GM23338 (cell line): ENCODE measurements around the gene UQCRC1. TPM values are rescaled to one million over a fixed set of nuclear protein-coding genes. Genes with fewer than 3 reads are reported as not detected.

ENCODE experiments used
- CREB1 ChIP-seq: fragments of 250-450 bp; sonication (Bioruptor Pico); IDR thresholded peaks from 2 replicates; pipeline ENCODE4 v1.5.0; 2020; ENCODE audit warnings: low read depth, mild to moderate bottlenecking, moderate library complexity
- EZH2phosphoT487 ChIP-seq: fragments of 200-600 bp; sonication (generic); IDR thresholded peaks from one replicate; pipeline ENCODE4 v1.8.1; 2018; ENCODE audit warnings: antibody characterized with exemption; ENCODE audit not compliant: unreplicated experiment
- NANOG ChIP-seq: IDR thresholded peaks from 2 replicates; pipeline ENCODE4 v1.6.1; 2016; ENCODE audit warnings: antibody characterized with exemption, borderline replicate concordance
- ZNF331 ChIP-seq: fragments of 250-450 bp; sonication (Bioruptor Pico); IDR thresholded peaks from 2 replicates; pipeline ENCODE4 v1.5.0; 2020; ENCODE audit warnings: low read depth, mild to moderate bottlenecking, moderate library complexity
- ZNF462 ChIP-seq: fragments of 250-450 bp; sonication (Bioruptor Pico); IDR thresholded peaks from 2 replicates; pipeline ENCODE4 v1.5.0; 2020; ENCODE audit warnings: mild to moderate bottlenecking, moderate library complexity
- polyA plus RNA-seq: library from polyadenylated mRNA; unstranded; fragments of >200 nt; fragmentation: Nextera tagmentation; extraction: Ambion mirVana; gene quantifications from 2 replicates; pipeline ENCODE4 v1.2.1, GENCODE V29; 2016
- total RNA-seq: library from RNA; depleted of rRNA; stranded (reverse); fragments of >200 nt; shearing (Covaris generic); gene quantifications from 2 replicates; pipeline ENCODE4 v1.2.3, GENCODE V29; 2014
- TF ChIP-seq, protein P1 (sequence below): IDR thresholded peaks from one replicate; pipeline ENCODE4 v1.6.1; 2018; ENCODE audit warnings: antibody characterized with exemption; ENCODE audit not compliant: unreplicated experiment
- TF ChIP-seq, protein P2 (sequence below), 2 experiments: fragments of 200-600 bp in 1 of 2; sonication (generic) in 1 of 2; conservative IDR thresholded peaks; 2 replicates each; pipeline versions ENCODE4 v1.5.1 to v1.6.1; 2016 to 2017; ENCODE audit warnings: antibody characterized with exemption in 2 of 2, low read depth in 2 of 2, mild to moderate bottlenecking in 2 of 2, moderate library complexity in 1 of 2

The UQCRC1 gene
- total and polyA plus RNA-seq, 2 experiments from 2014 or later: 232 to 439 TPM

- TF ChIP-seq ZNF462 (CRISPR knock-in tag): no peak
- no peak for TF ChIP-seq EZH2phosphoT487
- TF ChIP-seq, protein P1, sequence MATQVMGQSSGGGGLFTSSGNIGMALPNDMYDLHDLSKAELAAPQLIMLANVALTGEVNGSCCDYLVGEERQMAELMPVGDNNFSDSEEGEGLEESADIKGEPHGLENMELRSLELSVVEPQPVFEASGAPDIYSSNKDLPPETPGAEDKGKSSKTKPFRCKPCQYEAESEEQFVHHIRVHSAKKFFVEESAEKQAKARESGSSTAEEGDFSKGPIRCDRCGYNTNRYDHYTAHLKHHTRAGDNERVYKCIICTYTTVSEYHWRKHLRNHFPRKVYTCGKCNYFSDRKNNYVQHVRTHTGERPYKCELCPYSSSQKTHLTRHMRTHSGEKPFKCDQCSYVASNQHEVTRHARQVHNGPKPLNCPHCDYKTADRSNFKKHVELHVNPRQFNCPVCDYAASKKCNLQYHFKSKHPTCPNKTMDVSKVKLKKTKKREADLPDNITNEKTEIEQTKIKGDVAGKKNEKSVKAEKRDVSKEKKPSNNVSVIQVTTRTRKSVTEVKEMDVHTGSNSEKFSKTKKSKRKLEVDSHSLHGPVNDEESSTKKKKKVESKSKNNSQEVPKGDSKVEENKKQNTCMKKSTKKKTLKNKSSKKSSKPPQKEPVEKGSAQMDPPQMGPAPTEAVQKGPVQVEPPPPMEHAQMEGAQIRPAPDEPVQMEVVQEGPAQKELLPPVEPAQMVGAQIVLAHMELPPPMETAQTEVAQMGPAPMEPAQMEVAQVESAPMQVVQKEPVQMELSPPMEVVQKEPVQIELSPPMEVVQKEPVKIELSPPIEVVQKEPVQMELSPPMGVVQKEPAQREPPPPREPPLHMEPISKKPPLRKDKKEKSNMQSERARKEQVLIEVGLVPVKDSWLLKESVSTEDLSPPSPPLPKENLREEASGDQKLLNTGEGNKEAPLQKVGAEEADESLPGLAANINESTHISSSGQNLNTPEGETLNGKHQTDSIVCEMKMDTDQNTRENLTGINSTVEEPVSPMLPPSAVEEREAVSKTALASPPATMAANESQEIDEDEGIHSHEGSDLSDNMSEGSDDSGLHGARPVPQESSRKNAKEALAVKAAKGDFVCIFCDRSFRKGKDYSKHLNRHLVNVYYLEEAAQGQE: no peak
- TF ChIP-seq NANOG: no peak
- no peak for TF ChIP-seq ZNF331 (CRISPR knock-in tag)
- TF ChIP-seq, protein P2, sequence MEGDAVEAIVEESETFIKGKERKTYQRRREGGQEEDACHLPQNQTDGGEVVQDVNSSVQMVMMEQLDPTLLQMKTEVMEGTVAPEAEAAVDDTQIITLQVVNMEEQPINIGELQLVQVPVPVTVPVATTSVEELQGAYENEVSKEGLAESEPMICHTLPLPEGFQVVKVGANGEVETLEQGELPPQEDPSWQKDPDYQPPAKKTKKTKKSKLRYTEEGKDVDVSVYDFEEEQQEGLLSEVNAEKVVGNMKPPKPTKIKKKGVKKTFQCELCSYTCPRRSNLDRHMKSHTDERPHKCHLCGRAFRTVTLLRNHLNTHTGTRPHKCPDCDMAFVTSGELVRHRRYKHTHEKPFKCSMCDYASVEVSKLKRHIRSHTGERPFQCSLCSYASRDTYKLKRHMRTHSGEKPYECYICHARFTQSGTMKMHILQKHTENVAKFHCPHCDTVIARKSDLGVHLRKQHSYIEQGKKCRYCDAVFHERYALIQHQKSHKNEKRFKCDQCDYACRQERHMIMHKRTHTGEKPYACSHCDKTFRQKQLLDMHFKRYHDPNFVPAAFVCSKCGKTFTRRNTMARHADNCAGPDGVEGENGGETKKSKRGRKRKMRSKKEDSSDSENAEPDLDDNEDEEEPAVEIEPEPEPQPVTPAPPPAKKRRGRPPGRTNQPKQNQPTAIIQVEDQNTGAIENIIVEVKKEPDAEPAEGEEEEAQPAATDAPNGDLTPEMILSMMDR (conservative IDR thresholded peaks at IDR 0.05; ENCODE audit: low read depth in 2 of 2): no peak
- TF ChIP-seq CREB1 (CRISPR knock-in tag): no peak
These were observed 14.9 kb downstream of the UQCRC1 start (continued) for GRCh38 chr3:48594417-48595049.
